Cardiac muscle cell (in vitro differentiated cells and primary cell): ENCODE results near the gene ZNF670. TPM values are rescaled to one million over a fixed set of nuclear protein-coding genes. Genes with fewer than 3 reads are reported as not detected.
A peak's percentile ranks its signal among the peaks of the same experiment; 100 is the strongest.

Experiments
- DNase-seq, 2 donors: peaks; one replicate each; pipeline versions ENCODE4 v3.0.0 to v3.0.0-alpha.2; 2010 to 2017; ENCODE audit warnings: low read depth in 1 of 2, low spot score in 1 of 2
- H3K27ac ChIP-seq: fragments of 200-600 bp; sonication (generic); 2 replicates; pipeline ENCODE4 v1.5.1; 2016
- H3K27me3 ChIP-seq: fragments of 200-600 bp; sonication (generic); 2 replicates; pipeline ENCODE4 v1.6.0; 2016; ENCODE audit warnings: control low read depth
- H3K36me3 ChIP-seq: fragments of 200-600 bp; sonication (generic); 2 replicates; pipeline ENCODE4 v1.5.1; 2016; ENCODE audit warnings: control low read depth
- H3K4me1 ChIP-seq: fragments of 200-600 bp; sonication (generic); 2 replicates; pipeline ENCODE4 v1.8.1; 2017; ENCODE audit warnings: low read depth, mild to moderate bottlenecking, mixed run types
- H3K4me3 ChIP-seq: fragments of 200-600 bp; sonication (generic); 2 replicates; pipeline ENCODE4 v1.5.1; 2016; ENCODE audit warnings: mild to moderate bottlenecking
- H3K9me3 ChIP-seq: fragments of 200-600 bp; sonication (generic); 2 replicates; pipeline ENCODE4 v1.5.1; 2017; ENCODE audit warnings: low read depth, mild to moderate bottlenecking, control low read depth
- polyA plus RNA-seq: library from polyadenylated mRNA; unstranded; fragments of >200 nt; fragmentation: Nextera tagmentation; extraction: Ambion mirVana; gene quantifications from 2 replicates; pipeline ENCODE4 v1.2.1, GENCODE V29; 2016
- total RNA-seq: library from RNA; depleted of rRNA; stranded (reverse); fragments of >200 nt; gene quantifications from 2 replicates; pipeline ENCODE4 v1.2.3, GENCODE V29; 2016
- TF ChIP-seq, protein P1 (sequence below): IDR thresholded peaks from 2 replicates; pipeline ENCODE4 v1.5.1; 2012; ENCODE audit warnings: low read depth, mild to moderate bottlenecking, low read length

The ZNF670 gene
- total and polyA plus RNA-seq, 2 experiments from 2014 or later: 1.3 to 1.4 TPM

DNA sequence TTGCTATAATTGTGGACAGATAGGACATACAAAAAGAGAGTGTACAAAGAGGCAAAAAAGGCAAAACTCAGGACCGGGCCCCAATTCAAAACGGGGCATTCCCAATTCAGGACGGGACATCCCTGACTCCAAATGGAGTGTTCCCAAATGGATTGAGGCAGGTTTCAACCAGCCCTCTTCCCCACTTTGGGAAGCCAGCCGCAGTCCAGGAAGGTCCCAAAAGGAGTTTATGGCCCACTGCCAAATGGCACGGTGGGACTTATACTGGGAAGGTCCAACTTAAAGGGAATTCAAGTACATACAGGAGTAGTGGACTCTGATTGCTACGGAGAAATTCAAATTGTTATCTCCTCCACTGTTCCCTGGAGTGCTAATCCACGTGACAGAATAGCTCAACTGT is 29.1 kb upstream of the ZNF670 start:
- Histone ChIP-seq H3K36me3 (no peaks in the 10 kb centered on the region), H3K4me3 (no peak overlapping the region), H3K27ac (no peak overlapping the region), H3K27me3 (no peaks in the 10 kb centered on the region), H3K9me3 (no peaks in the 10 kb centered on the region), H3K4me1 (peaks cover 8% of the 10 kb centered on the region)
- no peak for DNase-seq
- TF ChIP-seq, protein P1, sequence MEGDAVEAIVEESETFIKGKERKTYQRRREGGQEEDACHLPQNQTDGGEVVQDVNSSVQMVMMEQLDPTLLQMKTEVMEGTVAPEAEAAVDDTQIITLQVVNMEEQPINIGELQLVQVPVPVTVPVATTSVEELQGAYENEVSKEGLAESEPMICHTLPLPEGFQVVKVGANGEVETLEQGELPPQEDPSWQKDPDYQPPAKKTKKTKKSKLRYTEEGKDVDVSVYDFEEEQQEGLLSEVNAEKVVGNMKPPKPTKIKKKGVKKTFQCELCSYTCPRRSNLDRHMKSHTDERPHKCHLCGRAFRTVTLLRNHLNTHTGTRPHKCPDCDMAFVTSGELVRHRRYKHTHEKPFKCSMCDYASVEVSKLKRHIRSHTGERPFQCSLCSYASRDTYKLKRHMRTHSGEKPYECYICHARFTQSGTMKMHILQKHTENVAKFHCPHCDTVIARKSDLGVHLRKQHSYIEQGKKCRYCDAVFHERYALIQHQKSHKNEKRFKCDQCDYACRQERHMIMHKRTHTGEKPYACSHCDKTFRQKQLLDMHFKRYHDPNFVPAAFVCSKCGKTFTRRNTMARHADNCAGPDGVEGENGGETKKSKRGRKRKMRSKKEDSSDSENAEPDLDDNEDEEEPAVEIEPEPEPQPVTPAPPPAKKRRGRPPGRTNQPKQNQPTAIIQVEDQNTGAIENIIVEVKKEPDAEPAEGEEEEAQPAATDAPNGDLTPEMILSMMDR: no peak

DNA sequence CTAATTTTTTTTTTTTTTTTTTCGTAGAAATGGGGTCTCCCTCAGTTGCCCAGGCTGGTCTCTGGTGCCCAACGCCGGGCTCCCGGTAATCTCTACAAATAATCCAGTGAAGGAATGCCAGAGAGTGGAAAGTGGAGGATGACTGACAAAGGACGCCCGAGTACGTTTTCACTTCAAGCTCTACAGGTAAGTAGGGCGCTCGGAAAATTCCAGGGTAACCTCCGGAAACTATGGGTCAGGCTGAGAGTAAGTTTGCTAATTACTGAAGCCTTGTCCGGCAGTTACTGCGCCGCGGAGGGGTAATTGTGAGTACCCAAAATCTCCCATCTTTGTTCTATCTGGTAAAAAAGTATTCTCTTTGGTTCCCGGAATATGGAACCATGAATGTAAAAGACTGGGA is 27.4 kb upstream of the ZNF670 start:
- H3K9me3 ChIP-seq: no peaks in the 10 kb centered on the region
- TF ChIP-seq, protein P1: no peak
- H3K27me3 ChIP-seq: no peaks in the 10 kb centered on the region
- no peak for DNase-seq
- peaks cover 9% of the 10 kb centered on the region for H3K36me3 ChIP-seq
- H3K4me1 ChIP-seq: peaks cover 4% of the 10 kb centered on the region
- no peak overlapping the region for H3K27ac ChIP-seq
- H3K4me3 ChIP-seq: no peak overlapping the region

DNA sequence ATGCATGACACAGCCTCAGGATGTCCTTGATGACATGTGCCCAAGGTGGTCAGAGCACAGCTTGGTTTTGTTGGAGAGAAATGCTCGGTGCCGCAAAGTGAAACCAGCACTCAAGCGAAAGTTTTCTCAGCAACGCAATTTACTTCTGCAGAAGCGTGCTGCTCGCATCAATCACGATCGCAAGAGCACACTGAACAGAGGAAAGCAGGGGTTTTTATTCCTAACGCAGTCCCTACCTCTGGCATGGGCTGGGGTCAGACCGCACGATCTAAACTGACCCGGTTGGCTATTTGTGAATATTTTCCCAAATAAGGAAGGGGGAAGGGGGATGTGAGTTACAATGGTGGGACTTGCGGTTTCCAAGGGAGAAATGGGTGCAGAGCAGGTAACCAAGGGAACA is 26.4 kb upstream of the ZNF670 start:
- Histone ChIP-seq H3K27ac (no peak overlapping the region), H3K9me3 (no peaks in the 10 kb centered on the region), H3K4me3 (no peak overlapping the region), H3K27me3 (no peaks in the 10 kb centered on the region), H3K36me3 (peaks cover 19% of the 10 kb centered on the region), H3K4me1 (peaks cover 4% of the 10 kb centered on the region)
- TF ChIP-seq, protein P1: no peak
- DNase-seq: no peak

DNA sequence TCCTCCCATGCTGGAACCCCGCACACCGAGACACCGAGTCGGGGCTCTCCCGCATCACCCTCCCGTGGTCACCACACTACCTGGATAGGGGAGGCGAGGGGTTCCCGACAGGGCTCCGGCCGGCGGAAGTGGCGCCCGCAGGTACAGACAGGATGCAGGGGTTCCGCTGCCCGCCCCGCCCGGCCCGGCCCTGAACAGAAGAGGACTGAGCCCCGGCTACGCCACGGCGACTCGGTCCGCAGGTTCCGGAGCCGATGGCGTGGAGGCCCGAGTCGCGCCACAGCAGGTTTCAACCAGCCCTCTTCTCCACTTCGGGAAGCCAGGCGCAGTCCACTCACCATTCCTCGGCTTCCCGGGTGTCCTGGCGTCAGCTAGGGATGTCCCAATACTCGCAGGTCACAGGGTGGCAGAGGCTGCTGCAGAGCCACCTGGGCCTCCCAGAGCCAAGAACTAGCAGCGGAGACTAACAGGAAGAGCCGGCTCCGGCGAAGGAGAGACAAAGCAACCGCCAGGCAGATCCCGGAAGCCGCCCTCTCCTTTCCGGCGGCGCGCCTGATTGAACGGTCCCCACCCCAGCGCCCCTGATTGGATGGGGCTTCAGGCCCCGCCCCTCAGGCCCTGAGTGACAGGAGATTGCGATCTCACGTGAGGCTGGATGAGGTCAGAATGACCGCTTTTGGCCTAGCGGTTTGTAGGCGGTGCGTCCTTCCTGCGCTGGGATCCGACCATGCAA is 25.4 kb upstream of the ZNF670 start, which contains the start of gene ZNF669:
Gene ZNF669, minus strand, starts transcription at position 498 of the 733 bp plus-strand sequence. Its CDS starts 157 bp downstream, at position 341.
- DNase-seq: peak; percentile 97
- Histone ChIP-seq H3K4me1 (peaks cover 4% of the 10 kb centered on the region), H3K4me3 (peak within 1 kb of the TSS; percentile 78), H3K9me3 (no peaks in the 10 kb centered on the region), H3K36me3 (peaks cover 22% of the 10 kb centered on the region), H3K27ac (peak within 1 kb of the TSS; percentile 89), H3K27me3 (no peaks in the 10 kb centered on the region)
- TF ChIP-seq, protein P1: no peak

DNA sequence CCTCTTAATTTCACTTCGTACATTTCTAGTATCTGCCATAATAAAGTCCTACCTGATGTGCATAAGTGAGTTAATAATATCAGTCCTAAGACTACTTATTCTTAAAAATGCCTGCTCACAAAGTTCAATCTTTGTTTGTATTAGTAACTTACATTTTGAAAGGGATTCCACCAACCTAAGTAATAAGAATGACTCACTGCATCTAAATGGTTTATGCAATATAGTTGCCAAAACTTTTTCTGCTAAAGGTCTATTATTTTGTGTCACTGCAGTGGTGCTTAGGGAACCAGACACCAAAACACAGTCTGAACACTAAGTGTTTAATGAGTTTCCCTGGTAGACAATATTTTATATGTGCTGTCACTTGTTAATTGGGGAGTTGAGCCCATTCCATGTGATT is 23.8 kb upstream of the ZNF670 start:
- H3K9me3 ChIP-seq: no peaks in the 10 kb centered on the region
- H3K27me3 ChIP-seq: no peaks in the 10 kb centered on the region
- H3K27ac ChIP-seq: no peak overlapping the region
- no peak overlapping the region for H3K4me3 ChIP-seq
- no peak for DNase-seq
- TF ChIP-seq, protein P1: no peak
- peaks cover 26% of the 10 kb centered on the region for H3K36me3 ChIP-seq
- H3K4me1 ChIP-seq: peaks cover 4% of the 10 kb centered on the region
